ENCODE measurements around the gene ARL17A.
"Not testable (repeated sequence)": the region's sequence is repeated elsewhere in the genome, so short reads cannot be mapped to it uniquely, and the experiment has no call there.

ARL17A gene

DNA sequence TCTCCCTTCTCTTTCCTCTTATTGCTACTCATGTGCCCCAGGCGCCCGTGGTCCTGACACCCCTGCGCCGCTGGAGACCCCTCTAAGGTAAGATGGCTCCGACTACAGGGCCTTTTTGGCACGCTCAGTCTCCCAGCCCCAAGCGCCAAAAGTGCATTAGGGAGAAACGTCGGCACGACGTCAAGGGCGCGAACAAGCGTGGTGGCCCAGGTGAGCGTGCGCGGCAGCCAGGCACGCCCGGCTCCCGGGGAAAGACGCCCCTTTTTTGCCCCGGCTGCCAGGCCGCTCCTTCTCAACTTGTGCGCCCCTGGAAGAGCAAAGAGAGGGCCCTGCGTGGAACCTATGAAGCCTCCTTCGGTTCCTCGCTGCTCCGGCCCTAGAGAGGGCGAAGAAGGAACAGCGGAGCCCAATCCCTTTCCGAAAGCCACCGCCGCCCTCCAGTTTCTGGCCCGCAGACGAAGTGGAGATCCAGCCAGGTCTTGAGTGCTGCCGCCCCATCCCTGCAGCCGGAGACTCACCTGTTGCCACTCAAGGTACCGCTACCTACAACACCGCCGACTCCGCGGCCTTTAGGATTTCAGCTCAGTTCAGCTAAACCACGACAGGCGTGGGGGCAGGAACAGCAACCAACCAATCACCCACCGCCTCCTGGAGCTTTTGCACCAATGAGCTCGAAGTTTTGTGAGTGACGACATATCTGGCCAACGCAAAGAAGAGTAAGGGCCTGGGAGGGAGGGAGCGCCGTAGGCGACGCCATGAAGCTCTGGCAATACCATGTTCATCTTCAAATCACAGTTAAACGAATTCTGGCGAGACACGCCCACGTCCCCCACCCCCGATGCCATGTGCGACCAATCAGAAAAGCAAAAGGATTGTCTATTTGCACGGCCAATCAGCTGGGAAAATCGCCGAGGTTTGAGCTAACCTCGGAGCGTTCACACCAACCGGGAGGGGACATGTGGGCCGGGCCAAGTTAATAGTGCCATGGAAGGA, at the start of gene ARL17A:
TSS of gene ARL17A (minus strand) at position 609 of the 993 bp plus-strand sequence. CDS start 3,369 bp downstream, outside the sequence.
- DNase-seq (ENCODE audit: extremely low read depth in 1 of 2, low read depth in 1 of 2): peak; percentile 28 to 75

DNA sequence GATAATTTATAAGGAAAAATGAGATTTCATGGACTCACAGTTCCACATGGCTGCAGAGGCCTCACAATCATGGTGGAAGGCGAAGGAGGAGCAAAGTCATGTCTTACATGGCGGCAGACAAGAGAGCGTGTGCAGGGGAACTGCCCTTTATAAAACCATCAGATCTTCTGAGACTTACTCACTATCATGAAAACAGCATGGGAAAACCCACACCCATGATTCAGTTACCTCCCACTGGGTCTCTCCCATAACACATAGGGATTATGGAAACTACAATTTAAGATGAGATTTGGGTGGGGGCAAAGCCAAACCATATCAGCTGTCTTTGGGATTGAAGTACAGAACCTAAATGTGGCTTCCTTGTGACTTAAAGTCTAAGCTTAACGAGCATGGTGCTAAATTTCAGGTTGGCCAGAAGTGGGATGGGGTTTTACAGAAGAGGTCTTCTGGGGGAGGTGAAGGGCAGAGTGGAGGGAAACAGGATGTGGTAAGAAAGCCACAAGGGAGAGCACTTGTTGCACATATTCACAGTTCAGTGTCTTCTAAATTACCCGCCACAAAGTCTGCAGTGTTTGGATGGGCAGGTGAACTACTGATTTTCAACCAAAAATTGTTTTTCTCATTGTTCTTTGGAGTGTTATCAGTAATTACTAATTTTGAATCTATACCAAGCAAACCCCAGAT, 49.4 kb upstream of the ARL17A start:
- DNase-seq (ENCODE audit: extremely low read depth in 1 of 2, low read depth in 1 of 2): not testable (repeated sequence)

DNA sequence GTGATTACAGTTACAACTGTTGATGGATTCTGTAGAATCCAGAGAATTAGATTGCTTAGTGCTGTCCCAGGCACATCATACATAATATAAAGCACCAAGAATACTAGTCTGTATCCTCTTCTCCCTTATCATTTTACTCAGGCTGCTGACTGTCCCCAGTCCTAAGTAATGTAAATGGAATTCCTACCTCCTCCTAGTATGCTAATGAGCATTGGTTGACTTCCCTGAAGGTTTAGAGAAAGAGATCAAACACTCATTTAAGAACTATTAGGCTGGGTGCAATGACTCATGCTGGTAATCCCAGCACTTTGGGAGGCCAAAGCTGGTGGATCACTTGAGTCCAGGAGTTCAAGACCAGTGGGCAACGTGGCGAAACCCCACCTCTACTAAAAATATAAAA, 48.0 kb upstream of the ARL17A start:
- DNase-seq (ENCODE audit: extremely low read depth in 1 of 2, low read depth in 1 of 2): not testable (repeated sequence)

DNA sequence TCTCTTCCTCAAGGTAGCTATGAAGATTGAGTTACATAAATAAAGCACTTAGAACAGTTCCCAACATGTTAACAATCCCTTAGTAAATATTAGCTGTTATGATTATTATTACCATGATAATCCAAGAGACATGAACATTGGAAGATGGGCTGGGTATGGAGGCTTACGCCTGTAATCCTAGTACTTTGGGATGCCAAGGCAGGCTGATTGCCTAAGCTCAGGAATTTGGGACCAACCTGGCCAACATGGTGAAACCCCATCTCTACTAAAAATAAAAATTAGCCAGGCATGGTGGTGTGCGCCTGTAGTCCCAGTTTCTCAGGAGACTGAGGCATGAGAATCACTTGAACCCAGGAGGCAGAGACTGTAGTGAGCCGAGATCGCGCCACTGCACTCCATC, 45.2 kb upstream of the ARL17A start:
- not testable (repeated sequence) for DNase-seq (ENCODE audit: extremely low read depth in 1 of 2, low read depth in 1 of 2)

DNA sequence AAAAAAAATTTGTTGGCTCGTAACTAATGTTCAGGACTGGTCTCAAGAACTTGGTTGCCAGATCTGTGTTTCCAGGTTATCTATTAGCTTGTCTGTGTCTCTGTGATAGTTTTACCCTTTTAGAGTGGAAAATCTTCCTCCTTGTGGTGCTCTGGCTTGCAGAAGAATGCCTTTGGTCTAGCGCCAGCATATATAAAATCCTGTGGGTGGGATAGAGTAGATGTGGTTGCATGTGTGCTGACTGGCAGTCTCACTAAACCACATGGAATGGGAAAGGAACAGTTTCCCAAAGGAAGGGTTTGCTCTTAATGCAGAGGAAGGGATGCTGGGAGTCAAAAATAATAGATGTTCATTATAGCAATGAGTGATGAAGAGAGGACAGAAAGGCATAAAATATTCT, 44.3 kb upstream of the ARL17A start:
- not testable (repeated sequence) for DNase-seq (ENCODE audit: extremely low read depth in 1 of 2, low read depth in 1 of 2)

DNA sequence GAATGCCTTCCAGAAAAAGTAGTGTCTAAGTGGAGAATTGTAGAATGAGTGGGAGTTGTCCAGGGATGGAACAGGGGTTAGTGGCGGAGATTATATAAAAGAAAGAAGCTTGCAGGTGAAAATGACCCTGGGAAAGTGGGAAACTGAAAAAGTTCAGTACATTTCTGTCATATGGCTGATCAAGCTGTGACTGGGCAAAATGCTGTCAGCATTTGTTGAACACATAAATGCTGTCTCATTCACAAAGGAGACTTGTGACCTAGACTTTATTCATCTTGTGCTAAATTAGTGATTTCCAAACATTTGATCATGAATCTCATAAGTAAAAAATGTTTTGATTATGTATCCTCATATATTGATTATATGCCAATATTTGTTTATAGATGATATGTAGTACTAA, 39.5 kb upstream of the ARL17A start:
- DNase-seq (ENCODE audit: extremely low read depth in 1 of 2, low read depth in 1 of 2): not testable (repeated sequence)

DNA sequence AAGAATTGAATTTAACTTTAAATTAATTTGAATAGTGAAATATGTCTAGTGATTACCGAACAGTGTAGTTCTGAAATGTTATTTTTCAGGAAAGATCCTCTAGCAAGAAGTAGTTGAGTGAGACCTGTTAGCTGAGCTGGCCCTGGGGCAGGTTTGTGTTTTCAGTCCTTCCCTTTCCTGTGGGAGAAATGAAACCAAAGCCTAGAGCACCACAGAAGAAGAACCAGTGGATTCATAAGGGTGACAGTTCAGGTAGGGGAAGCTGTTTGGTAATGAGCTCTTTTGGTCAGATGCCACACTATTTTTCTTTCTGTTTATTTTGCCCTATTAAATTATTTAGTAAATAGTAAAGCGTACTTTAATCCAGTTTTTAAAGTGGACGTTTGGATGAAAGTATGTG, 37.6 kb upstream of the ARL17A start:
- DNase-seq (ENCODE audit: extremely low read depth in 1 of 2, low read depth in 1 of 2): not testable (repeated sequence)

DNA sequence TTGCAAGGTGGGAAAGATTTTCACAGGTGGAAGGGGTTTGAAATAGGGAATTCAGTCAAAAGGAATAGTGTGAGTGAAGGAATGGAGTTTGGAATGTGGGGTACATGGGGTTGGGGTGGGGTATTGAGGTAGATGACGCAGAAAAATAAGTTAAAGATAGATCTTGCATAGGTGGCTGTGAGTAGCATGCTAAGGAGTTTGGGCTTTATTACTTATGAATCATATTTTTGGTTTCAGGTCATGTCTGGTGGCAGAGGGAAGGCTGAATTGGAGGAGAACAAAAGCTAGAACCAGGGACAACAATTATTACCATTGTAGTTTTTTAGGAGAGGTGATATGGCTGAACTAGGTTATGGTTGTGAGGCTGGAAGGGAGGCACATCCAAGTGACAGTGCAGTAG, 34.4 kb upstream of the ARL17A start:
- DNase-seq (ENCODE audit: extremely low read depth in 1 of 2, low read depth in 1 of 2): not testable (repeated sequence)

DNA sequence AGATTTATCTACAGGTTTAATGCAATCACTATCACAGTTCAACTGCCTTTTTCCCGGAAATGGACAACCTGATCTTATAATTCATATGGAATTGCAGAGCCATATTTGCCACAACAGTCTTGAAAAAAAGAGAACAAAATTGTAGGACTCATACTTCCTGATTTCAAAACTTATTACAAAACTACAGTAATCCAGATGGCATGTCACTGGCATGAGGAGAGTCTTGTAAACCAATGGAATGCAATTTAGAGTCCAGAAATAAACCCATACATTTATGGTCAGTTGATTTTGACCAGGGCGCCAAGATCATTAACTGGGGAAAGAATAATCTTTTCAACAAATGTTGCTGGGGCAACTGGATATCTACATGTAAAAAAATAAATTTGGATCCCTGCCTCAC, 31.8 kb upstream of the ARL17A start:
- DNase-seq (ENCODE audit: extremely low read depth in 1 of 2, low read depth in 1 of 2): not testable (repeated sequence)

DNA sequence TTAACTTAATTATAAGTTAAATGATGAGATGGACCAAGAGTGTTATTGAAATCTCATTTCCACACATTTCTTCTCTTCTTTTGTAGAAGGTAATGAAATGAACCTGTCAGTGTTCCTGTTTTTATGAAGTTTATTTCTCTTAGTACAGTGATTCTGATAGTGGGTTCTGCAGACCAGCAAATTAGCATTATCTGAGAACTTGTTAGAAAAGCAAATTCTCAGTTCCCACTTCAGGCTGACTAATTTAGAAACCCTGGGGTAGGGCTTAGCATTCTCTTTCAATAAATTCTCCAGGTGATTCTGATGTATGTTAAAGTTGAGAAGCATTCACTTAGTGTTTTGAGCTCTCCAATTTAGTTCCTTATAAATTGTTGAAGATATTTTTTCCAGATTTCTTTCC, 23.6 kb upstream of the ARL17A start:
- DNase-seq (ENCODE audit: extremely low read depth in 1 of 2, low read depth in 1 of 2): not testable (repeated sequence)

DNA sequence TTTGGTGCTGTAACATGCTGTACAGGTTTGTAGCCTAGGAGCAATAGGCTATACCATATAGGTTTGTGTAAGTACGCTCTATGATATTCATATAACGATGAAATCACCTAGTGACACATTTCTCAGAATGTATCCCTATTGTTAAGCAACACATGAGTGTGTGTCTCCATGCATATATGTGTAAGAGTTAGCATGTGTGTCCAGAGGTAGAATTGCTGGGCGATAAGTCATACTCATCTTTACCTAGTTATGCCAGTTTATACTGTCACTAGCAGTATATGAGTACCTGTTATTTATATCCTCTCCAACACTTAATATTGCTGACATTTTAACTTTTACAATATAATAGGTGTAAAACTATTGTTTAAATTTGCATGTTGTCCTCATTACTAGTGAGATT, 21.3 kb upstream of the ARL17A start:
- DNase-seq (ENCODE audit: extremely low read depth in 1 of 2, low read depth in 1 of 2): not testable (repeated sequence)

DNA sequence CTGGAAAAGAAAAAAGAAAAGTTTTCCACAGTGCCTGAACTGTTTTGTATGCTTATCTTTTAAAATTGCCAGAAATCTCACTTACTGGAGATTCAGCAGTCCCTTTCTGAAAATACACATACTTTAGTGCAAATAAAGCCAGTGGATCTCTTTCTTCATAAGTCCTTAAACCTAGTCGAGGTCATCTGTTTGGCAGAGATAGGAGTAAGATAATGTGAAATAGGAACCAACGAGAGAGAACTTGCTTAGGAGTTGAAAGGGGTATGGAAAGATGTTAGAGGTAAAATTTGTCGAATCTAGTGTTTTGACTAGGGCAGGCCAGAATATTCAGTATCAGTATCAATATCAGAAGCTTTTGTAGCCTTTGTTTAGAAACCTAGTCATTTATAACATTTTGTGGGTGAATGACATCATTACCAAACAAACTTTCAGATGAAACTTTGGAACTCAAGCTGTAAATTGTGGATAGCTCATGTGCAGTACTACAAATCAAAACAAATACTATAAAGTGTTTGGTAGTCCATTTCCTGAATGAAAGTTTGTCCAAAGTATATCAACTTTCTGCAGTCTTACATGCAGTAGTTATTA, 18.9 kb upstream of the ARL17A start:
- DNase-seq (ENCODE audit: extremely low read depth in 1 of 2, low read depth in 1 of 2): not testable (repeated sequence)

DNA sequence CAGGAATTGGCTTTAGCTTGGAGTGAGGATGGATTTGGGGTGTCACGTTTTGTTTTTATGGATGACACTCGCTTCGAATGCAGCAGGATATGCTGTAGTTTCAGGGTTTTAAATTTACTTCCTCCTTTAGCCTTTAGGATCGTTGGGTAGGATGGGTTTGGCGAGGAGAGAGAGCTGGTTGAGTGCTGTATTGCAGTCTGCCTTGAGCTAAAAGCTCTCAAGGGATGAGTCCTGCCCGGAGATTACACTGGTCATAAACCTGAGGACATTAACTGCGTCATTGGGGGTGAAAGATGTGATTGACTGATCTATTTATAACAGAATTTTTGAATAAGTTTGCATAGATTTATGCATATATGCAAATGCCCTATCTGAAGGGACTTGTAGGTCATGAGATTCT, 11.8 kb upstream of the ARL17A start:
- DNase-seq (ENCODE audit: extremely low read depth in 1 of 2, low read depth in 1 of 2): not testable (repeated sequence)

DNA sequence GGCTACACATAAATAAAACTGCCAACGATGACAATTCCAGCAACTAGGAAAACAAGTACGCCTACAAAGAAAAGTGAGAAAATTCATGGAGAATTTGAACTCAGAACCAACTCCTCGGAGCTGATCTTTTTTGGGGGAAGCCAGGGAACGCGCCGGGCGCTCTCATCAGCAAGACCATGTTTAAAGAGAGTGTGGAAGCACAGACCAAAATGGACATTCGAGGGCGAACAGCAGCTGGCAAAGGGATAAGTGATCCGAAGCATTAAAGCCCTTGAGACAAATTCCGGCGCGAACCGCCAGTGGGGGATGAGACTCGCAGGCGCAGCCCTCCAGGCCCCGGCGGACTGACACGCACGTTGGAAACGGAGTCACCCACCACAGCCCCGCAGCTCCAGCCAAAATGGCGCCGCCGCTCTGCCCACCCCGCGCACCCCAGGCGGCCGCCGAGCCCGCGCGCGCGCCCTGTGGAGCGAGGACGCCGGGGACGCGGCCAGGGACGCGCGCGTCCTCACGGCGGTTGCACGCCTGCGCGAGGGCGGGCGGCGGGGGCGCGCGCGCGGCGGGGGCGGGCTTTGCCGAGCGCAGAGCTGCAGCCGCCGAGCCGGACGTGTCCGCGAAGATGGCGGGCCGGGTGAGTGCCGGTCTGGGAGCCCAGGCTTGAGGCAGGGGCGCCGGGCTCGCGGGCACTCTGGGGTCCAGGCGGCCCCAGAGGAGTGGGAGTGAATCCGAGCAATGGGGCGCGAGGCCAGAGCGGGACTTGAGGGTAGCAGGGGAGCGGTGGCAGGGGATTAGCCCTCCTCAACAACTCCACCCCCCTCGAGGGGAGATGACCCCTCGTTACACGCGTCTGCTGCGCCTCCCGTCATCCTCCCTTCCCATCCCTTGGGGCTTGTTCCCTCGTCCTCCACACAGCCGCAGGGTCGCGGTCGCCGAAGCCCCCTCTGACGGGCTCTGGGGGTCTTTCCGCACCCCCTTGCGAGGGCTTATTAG, 11.0 kb upstream of the ARL17A start, which contains the start of gene NSF:
TSS of gene NSF (plus strand) at position 513 of the 990 bp plus-strand sequence. CDS start at position 620, 107 bp downstream.
- not testable (repeated sequence) for DNase-seq (ENCODE audit: extremely low read depth in 1 of 2, low read depth in 1 of 2)

DNA sequence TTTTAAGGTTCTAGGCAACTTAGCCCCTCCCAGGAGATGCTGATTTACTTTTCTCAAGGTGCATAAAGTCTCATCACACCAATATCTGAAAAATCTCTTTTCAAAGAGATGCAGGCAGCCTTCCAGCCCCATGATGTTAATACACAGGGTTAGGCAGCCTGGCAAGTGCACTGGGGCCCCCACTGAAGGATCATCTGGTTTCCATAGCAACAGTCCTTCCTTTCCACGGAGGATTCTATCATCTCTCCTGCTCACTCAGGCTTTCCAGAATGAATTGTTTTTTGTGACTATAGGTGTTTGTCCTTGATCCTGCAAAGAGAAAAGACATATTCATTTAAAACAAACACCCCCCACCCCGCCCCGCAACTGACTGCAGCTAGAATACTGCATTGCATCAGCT, 6.0 kb upstream of the ARL17A start:
- DNase-seq (ENCODE audit: extremely low read depth in 1 of 2, low read depth in 1 of 2): not testable (repeated sequence)

DNA sequence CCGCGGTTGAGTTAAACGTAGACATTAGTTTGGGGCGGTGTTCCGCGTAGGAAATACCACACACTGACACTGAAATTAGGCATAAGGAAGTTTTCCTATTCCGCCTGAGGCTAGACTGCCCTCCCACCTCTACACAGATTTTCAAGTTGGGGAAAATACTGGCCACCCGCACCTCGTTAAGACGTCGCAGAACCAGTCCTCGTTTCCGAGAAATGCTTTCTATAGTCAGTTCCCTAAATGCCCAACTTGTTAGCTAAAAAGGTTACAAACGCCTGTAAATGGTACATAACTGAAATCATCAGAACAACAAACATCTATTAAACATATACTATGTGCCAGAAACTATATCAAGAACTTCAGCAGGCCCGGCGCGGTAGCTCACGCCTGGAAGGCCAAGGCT, 591 bp upstream of the ARL17A start:
- DNase-seq (ENCODE audit: extremely low read depth in 1 of 2, low read depth in 1 of 2): not testable (repeated sequence)

DNA sequence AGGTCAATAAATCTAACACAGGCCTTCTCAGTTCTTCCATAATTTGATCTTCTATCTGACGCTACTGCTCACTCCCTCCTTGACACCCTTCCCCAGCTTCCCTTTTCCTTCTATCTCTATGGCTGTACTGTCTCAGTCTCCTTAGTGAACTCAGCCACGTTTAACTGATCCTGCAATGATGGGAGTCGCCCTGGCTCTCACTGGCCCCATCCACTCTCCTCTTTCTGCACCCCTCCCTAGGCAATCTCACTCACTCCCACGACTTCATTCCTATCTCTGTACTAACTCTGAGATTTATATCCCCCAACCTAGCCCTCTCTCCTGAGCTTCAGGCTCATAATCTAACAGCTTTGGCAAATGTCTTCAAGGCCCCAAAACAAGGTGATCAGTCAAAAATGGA, 7.7 kb downstream of the ARL17A start:
- DNase-seq (ENCODE audit: extremely low read depth in 1 of 2, low read depth in 1 of 2): not testable (repeated sequence)

DNA sequence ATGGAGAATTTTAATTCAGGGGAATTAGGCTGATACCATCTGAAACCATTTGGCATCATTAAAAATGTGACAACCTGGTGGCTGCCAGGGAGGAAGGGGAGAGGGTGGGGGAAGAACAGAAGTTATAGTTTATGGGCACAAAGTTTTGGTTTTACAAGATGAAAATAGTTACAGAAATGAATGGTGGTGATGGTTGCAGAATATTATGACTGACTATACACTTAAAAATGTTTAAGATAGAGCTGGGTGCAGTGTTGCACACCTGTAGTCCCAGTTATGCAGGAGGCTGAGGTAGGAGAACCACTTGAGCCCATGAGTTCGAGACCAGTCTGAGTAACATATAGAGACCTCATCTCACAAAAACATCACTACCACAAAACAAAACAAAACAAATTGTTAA, 12.5 kb downstream of the ARL17A start:
- not testable (repeated sequence) for DNase-seq (ENCODE audit: extremely low read depth in 1 of 2, low read depth in 1 of 2)

DNA sequence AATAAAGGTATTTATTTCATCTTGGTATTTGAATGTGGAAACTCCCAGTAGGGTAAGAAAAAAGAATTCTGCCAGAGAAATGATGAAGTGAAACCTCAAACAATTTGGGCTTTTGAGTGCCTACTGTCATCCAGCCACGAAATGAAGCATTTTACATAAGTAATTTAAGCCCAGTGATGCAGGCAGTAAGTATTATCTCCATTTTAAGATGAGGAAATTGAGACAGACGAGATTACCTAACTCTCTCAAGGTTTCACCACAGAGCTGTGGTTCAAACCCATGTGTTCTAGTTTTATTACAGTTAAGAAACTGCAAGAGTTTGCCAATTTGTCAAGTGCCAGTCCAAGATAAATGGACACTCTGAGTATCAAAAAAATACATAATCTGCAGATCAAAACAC, 13.2 kb downstream of the ARL17A start:
- DNase-seq (ENCODE audit: extremely low read depth in 1 of 2, low read depth in 1 of 2): not testable (repeated sequence)

DNA sequence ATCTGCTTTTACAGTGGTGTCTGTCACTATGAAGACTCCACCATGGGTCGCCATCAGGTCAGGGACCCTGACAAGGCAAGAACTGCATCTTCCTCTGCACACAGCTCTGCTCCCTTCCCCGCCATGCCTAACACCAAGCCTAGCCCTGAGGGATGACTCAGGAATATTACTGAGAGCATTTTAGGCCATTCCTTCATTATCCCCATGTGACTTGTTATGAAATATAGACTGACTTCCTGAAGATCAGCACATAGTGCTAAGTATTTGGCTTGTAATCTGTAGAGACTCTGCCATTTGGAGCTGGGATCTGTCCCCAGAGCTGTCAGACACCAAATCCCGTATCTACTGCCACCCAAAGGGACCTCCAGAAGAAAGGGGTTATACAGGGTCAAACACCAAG, 19.4 kb downstream of the ARL17A start:
- not testable (repeated sequence) for DNase-seq (ENCODE audit: extremely low read depth in 1 of 2, low read depth in 1 of 2)
